Hepatocyte (in vitro differentiated cells): ENCODE results near the gene ZNF786. TPM values are rescaled to one million over a fixed set of nuclear protein-coding genes. Genes with fewer than 3 reads are reported as not detected.

Experiments used
- DNase-seq: peaks from one replicate; pipeline ENCODE4 v3.0.0-alpha.2; 2016; ENCODE audit warnings: low spot score
- H2AFZ ChIP-seq: fragments of 200-600 bp; sonication (generic); 2 replicates; pipeline ENCODE4 v1.6.0; 2016; ENCODE audit warnings: antibody characterized with exemption, mild to moderate bottlenecking
- H3K27ac ChIP-seq: fragments of 200-600 bp; sonication (generic); 2 replicates; pipeline ENCODE4 v1.5.1; 2016; ENCODE audit warnings: mild to moderate bottlenecking
- H3K27me3 ChIP-seq: fragments of 200-600 bp; sonication (generic); 2 replicates; pipeline ENCODE4 v1.6.1; 2016
- H3K36me3 ChIP-seq: fragments of 200-600 bp; sonication (generic); replicated peaks from 2 replicates; pipeline ENCODE4 v1.5.1; 2016; ENCODE audit warnings: low read depth; ENCODE audit not compliant: insufficient read depth
- H3K4me1 ChIP-seq: fragments of 200-600 bp; sonication (generic); 2 replicates; pipeline ENCODE4 v1.5.1; 2016; ENCODE audit warnings: mild to moderate bottlenecking, moderate library complexity; ENCODE audit not compliant: insufficient read depth
- H3K4me2 ChIP-seq: fragments of 200-600 bp; sonication (generic); 2 replicates; pipeline ENCODE4 v1.6.0; 2016
- H3K4me3 ChIP-seq: fragments of 200-600 bp; sonication (generic); 2 replicates; pipeline ENCODE4 v1.5.1; 2016; ENCODE audit warnings: mild to moderate bottlenecking
- H3K79me2 ChIP-seq: fragments of 200-600 bp; sonication (generic); 2 replicates; pipeline ENCODE4 v1.6.0; 2017; ENCODE audit warnings: mild to moderate bottlenecking
- H3K9me2 ChIP-seq: fragments of 200-600 bp; sonication (generic); replicated peaks from 2 replicates; pipeline ENCODE4 v1.6.0; 2017; ENCODE audit warnings: mild to moderate bottlenecking; ENCODE audit not compliant: insufficient read depth
- H3K9me3 ChIP-seq: fragments of 200-600 bp; sonication (generic); 2 replicates; pipeline ENCODE4 v1.5.1; 2016; ENCODE audit warnings: low read depth, mild to moderate bottlenecking
- H4K20me1 ChIP-seq: fragments of 200-600 bp; sonication (generic); 2 replicates; pipeline ENCODE4 v1.6.0; 2016; ENCODE audit warnings: mild to moderate bottlenecking; ENCODE audit not compliant: insufficient read depth, poor library complexity, severe bottlenecking
- CTCF ChIP-seq: fragments of 200-600 bp; sonication (generic); IDR thresholded peaks from 2 replicates; pipeline ENCODE4 v1.5.1; 2016; ENCODE audit warnings: antibody characterized with exemption, mild to moderate bottlenecking; ENCODE audit not compliant: poor library complexity
- EZH2 ChIP-seq: fragments of 200-600 bp; sonication (generic); IDR thresholded peaks from 2 replicates; pipeline ENCODE4 v1.6.1; 2016; ENCODE audit warnings: antibody characterized with exemption, mild to moderate bottlenecking, borderline replicate concordance
- EZH2phosphoT487 ChIP-seq: fragments of 200-600 bp; sonication (generic); IDR thresholded peaks from one replicate; pipeline ENCODE4 v1.6.1; 2018; ENCODE audit warnings: antibody characterized with exemption, mild to moderate bottlenecking, low read depth, moderate library complexity; ENCODE audit not compliant: unreplicated experiment, severe bottlenecking
- WGBS: methylation state at CpG from one replicate; pipeline ENCODE4 v1.1.6; 2016; ENCODE audit warnings: low lambda C conversion rate; ENCODE audit errors: missing lambda C conversion rate; 5-methylcytosine and 5-hydroxymethylcytosine counted together
- polyA plus RNA-seq: library from polyadenylated mRNA; unstranded; fragments of >200 nt; fragmentation: Nextera tagmentation; extraction: Ambion mirVana; gene quantifications from 2 replicates; pipeline ENCODE4 v1.2.1, GENCODE V29; 2016
- total RNA-seq: library from RNA; depleted of rRNA; stranded (reverse); fragments of >200 nt; gene quantifications from 2 replicates; pipeline ENCODE4 v1.2.3, GENCODE V29; 2014

ZNF786 gene, protein sequence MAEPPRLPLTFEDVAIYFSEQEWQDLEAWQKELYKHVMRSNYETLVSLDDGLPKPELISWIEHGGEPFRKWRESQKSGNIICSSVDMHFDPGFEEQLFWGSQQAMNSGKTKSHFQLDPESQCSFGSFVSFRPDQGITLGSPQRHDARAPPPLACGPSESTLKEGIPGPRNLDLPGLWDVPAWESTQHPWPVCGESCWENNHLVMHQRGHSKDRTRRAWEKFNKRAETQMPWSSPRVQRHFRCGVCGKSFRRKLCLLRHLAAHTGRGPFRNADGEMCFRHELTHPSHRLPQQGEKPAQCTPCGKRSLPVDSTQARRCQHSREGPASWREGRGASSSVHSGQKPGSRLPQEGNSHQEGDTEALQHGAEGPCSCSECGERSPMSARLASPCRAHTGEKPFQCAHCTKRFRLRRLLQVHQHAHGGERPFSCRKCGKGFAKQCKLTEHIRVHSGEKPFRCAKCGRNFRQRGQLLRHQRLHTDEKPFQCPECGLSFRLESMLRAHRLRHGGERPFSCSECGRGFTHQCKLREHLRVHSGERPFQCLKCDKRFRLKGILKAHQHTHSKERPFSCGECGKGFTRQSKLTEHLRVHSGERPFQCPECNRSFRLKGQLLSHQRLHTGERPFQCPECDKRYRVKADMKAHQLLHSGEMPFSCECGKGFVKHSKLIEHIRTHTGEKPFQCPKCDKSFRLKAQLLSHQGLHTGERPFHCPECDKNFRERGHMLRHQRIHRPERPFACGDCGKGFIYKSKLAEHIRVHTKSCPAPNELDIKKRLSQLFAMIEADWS
- 5.1 and 5.7 TPM in 2 replicates for total RNA-seq
- 4.9 and 6.9 TPM in 2 replicates for polyA plus RNA-seq

DNA sequence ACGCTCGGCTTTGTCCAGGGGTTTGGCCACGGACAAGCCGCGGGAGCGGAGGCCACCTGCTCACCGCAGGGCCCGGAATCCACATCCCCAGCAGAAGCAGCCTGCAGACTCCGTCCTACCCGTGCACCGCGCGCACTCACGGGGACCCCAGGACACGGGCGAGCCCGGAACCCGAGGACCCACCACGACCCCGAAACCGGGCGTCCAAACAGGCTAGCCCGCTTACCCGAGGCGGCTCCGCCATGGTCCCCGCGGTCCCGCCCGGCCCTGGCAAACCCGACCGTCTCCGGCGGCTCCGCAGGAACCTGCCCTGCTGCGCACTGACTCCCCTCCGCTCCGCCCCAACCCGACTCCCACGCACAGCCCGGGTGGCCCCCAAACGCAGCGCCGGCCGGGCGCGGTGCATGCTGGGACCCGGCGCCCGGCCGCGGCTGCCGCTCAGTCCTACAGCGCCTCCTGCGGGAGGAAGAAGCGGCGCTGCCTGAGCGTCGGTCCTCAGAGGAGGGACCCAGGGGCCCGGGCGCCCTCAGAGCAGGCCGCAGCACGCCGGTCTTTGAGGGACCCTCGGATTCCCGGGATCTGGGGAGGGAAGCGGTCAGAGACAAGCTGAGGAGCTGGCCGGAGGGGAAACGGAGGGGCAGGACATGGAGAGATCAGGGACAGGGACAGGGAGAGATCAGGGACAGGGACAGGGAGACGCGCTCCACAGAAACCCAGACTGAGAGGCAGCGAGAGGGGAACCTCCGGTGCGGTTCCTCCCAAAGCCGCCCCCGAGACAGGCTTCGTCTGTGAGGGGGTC lies at the start of gene ZNF786:
TSS of gene ZNF786 (minus strand) at position 322 of the 799 bp plus-strand sequence. CDS start at position 244, 78 bp downstream.
- peaks cover 5% of the 10 kb centered on the region for H3K4me1 ChIP-seq
- WGBS = 1% methylated on average over 62 of the region's 77 CpGs
- peak within 1 kb of the TSS; percentile 87 for H3K4me3 ChIP-seq
- H3K9me3 ChIP-seq = no peaks in the 10 kb centered on the region
- peak; percentile 93 for TF ChIP-seq CTCF
- no peak for TF ChIP-seq EZH2phosphoT487
- peak within 1 kb of the TSS; percentile 100 for H3K27ac ChIP-seq
- no peaks in the 10 kb centered on the region for H3K9me2 ChIP-seq
- H4K20me1 ChIP-seq = no peaks in the 10 kb centered on the region
- H2AFZ ChIP-seq = peak within 1 kb of the TSS; percentile 95
- no peaks in the 10 kb centered on the region for H3K36me3 ChIP-seq
- peaks cover 45% of the 10 kb centered on the region for H3K79me2 ChIP-seq
- no peaks in the 10 kb centered on the region for H3K27me3 ChIP-seq
- DNase-seq = peak; percentile 97
- peak within 1 kb of the TSS; percentile 81 for H3K4me2 ChIP-seq

DNA sequence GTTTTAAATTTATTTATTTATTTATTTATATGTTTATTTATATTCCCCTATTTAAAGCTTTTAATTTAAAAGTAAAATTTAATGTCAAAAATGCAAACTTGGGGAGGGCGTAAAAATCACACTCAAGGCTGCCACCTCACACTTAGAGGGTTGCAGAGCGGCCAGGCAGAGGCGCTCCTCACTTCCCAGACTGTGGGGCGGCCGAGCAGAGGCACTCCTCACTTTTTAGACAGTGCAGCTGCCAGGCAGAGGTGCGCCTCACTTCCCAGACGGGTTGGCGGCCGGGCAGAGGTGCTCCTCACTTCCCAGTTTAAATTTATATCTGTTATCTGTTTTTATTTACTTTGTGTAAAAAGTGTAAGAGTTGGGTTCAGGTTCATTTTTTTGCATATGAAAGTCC lies 45.6 kb upstream of the ZNF786 start:
- Histone ChIP-seq H3K27ac (no peak overlapping the region), H3K9me3 (no peaks in the 10 kb centered on the region), H2AFZ (no peak overlapping the region), H3K4me2 (no peak overlapping the region), H3K36me3 (no peaks in the 10 kb centered on the region), H3K4me3 (no peak overlapping the region), H3K4me1 (no peaks in the 10 kb centered on the region), H4K20me1 (no peaks in the 10 kb centered on the region), H3K9me2 (no peaks in the 10 kb centered on the region), H3K79me2 (no peaks in the 10 kb centered on the region), H3K27me3 (no peaks in the 10 kb centered on the region)
- 97% methylated on average over 9 of the region's 9 CpGs for WGBS
- DNase-seq = no peak
- TF ChIP-seq CTCF = no peak
- TF ChIP-seq EZH2phosphoT487 = no peak
- TF ChIP-seq EZH2 = no peak

- H3K27ac ChIP-seq = no peak overlapping the region
- WGBS = 91% methylated on average over 2 of the region's 2 CpGs
- H3K36me3 ChIP-seq = no peaks in the 10 kb centered on the region
- no peak overlapping the region for H2AFZ ChIP-seq
- H3K9me2 ChIP-seq = no peaks in the 10 kb centered on the region
- no peaks in the 10 kb centered on the region for H4K20me1 ChIP-seq
- no peak for DNase-seq
- no peak overlapping the region for H3K4me2 ChIP-seq
- H3K79me2 ChIP-seq = peaks cover 7% of the 10 kb centered on the region
- no peaks in the 10 kb centered on the region for H3K27me3 ChIP-seq
- no peaks in the 10 kb centered on the region for H3K9me3 ChIP-seq
- TF ChIP-seq CTCF (no peak), EZH2phosphoT487 (no peak), EZH2 (no peak)
- H3K4me3 ChIP-seq = no peak overlapping the region
- H3K4me1 ChIP-seq = no peaks in the 10 kb centered on the region
Measured at GRCh38 chr7:149133028-149133710, 42.7 kb upstream of the ZNF786 start.
